ENCODE data around the gene VGLL2.
A peak's percentile ranks its signal among the peaks of the same experiment; 100 is the strongest.

VGLL2 gene

DNA sequence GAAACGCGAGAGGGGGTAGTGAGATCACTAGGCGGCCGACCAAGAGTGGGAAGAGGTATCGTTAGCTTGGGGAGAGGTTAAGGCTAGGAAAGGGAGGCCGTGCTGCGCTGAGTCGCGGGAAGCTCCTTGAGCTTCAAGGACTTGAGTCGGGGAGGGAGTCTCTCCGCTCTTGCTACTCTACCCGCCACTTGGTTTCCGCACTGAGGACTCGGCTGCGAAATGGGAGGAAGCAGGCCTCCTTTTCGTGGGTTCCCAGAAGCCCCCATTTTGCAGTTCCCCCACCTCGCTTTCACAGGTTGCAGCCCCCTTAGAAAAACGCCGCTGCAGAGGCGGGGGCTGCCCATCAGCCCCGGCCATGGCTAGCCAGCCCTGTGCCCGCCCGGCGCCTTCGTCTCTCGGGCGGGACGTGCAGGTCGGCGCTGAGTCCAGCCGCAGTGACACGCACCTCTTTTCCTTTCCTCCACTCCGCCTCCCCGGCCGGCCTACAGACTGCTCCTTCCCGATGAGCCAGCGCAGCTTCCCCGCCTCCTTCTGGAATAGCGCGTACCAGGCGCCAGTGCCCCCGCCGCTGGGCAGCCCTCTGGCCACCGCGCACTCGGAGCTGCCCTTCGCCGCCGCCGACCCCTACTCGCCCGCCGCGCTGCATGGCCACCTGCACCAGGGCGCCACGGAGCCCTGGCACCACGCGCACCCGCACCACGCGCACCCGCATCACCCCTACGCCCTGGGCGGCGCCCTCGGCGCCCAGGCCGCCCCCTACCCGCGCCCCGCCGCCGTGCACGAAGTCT is 4.9 kb downstream of the VGLL2 start:
- Mint-ChIP-seq H3K9me3 (no peaks in the 10 kb centered on the region), H3K27ac (peak overlapping the region in 1 of 3 experiments; percentile 27), H3K36me3 (ENCODE audit: low read depth) (no peaks in the 10 kb centered on the region), H3K27me3 (ENCODE audit: low read depth) (peaks cover 98% of the 10 kb centered on the region), H3K4me1 (peaks cover 42% of the 10 kb centered on the region), H3K4me3 (peak overlapping the region; percentile 65 to 92 (median 89))
- TF ChIP-seq, protein P1, sequence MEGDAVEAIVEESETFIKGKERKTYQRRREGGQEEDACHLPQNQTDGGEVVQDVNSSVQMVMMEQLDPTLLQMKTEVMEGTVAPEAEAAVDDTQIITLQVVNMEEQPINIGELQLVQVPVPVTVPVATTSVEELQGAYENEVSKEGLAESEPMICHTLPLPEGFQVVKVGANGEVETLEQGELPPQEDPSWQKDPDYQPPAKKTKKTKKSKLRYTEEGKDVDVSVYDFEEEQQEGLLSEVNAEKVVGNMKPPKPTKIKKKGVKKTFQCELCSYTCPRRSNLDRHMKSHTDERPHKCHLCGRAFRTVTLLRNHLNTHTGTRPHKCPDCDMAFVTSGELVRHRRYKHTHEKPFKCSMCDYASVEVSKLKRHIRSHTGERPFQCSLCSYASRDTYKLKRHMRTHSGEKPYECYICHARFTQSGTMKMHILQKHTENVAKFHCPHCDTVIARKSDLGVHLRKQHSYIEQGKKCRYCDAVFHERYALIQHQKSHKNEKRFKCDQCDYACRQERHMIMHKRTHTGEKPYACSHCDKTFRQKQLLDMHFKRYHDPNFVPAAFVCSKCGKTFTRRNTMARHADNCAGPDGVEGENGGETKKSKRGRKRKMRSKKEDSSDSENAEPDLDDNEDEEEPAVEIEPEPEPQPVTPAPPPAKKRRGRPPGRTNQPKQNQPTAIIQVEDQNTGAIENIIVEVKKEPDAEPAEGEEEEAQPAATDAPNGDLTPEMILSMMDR (IDR thresholded peaks at IDR 0.05; ENCODE audit: unreplicated experiment in 3 of 3) = no peak

DNA sequence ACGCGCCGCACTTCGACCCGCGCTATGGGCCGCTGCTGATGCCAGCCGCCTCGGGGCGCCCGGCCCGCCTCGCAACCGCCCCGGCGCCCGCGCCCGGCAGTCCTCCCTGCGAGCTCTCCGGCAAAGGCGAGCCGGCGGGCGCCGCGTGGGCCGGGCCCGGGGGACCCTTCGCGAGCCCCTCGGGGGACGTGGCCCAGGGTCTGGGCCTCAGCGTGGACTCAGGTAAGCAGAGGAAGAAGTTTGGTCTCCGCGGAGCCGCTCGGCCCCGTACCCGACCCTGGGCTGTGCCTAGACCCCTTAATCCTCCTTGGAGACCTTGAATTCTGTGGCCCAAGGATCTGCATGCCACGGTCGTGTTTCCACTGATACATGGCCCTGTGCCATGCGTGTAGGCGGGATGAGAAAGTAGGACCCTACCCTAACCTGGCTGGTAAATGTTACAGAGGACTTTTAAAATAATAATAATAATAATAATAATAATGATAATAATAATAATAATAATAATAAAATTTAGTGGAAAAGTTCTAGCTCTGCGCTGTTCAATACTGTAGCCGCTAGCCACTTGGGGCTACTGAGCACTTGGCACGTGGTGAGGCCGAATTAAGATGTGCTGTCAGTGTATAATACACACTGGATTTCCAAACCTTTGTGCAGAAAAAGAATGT is 5.6 kb downstream of the VGLL2 start:
- peak overlapping the region; percentile 54 to 80 (median 68) for H3K4me3 Mint-ChIP-seq

DNA sequence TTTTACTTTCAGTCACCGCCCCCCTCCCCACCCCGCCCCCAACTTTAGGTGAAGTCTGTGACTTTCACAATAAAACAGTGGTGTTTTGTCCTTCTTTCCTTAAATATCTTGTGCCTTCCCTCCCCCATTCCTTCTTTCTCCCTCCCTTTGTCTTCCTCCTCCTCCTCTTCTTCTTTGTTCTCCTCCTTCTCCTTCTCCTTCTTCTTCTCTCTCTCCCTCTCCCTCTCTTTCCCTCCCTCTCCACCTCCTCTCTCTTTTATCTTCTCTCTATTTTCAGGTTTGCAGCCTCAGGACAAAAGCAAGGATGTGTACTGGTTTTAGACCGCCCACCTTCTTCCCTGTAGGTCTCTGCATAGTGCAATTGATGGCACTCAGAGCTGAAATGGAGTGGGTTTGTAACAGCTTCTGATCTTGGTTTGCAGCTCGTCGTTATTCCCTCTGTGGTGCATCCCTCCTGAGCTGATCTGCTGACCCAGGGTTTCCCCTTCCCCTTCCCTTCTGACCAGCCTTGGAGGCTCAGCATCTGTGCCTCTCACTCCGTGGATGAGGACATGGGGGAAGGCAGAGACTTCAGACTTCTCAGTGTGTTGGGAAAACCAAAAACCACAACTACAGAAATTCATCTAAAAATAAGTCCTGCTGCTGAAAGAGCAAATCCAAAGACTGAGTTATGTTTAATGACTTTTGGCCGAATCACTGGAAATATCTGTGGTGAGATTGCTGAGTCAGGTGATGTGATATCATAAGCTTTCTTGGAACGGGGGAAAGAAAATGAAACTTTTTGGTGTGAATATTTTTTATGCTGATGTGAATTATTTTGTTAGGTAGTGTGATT is 6.9 kb downstream of the VGLL2 start:
- peak overlapping the region; percentile 40 to 64 (median 51) for H3K4me3 Mint-ChIP-seq
- H3K4me1 Mint-ChIP-seq = peaks cover 56% of the 10 kb centered on the region
- peaks cover 93% of the 10 kb centered on the region for H3K27me3 Mint-ChIP-seq (ENCODE audit: low read depth)
- H3K36me3 Mint-ChIP-seq (ENCODE audit: low read depth) = no peaks in the 10 kb centered on the region
- peak overlapping the region; percentile 17 to 59 (median 48) for H3K27ac Mint-ChIP-seq
- TF ChIP-seq, protein P1 (IDR thresholded peaks at IDR 0.05; ENCODE audit: unreplicated experiment in 3 of 3) = no peak
- H3K9me3 Mint-ChIP-seq = no peaks in the 10 kb centered on the region

More for the DNA sequence above, 5.6 kb downstream of the VGLL2 start:
- Mint-ChIP-seq H3K27me3 (ENCODE audit: low read depth) (peaks cover 98% of the 10 kb centered on the region), H3K36me3 (ENCODE audit: low read depth) (no peaks in the 10 kb centered on the region), H3K4me1 (peaks cover 48% of the 10 kb centered on the region), H3K27ac (no peak overlapping the region), H3K9me3 (no peaks in the 10 kb centered on the region)
- TF ChIP-seq, protein P1 (IDR thresholded peaks at IDR 0.05; ENCODE audit: unreplicated experiment in 3 of 3) = no peak

DNA sequence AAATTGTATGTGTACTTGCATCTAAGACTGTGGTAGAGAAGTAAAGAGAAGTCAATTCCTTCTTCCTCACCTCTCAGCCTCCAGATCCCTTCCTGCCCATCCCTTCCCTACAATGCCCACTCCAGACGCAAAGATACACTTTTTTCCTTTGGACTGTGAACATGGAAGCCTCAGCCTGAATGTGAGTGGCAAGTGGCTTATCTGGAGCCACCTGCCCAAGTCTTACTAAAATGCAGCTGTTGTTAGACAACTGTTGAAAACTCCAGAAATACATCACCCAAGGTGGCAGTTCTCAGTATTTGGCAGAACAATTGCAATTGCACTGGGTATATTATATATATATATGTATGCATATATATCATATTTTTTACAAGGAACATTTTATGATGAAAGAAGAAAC is 7.5 kb downstream of the VGLL2 start:
- peaks cover 86% of the 10 kb centered on the region for H3K27me3 Mint-ChIP-seq (ENCODE audit: low read depth)

DNA sequence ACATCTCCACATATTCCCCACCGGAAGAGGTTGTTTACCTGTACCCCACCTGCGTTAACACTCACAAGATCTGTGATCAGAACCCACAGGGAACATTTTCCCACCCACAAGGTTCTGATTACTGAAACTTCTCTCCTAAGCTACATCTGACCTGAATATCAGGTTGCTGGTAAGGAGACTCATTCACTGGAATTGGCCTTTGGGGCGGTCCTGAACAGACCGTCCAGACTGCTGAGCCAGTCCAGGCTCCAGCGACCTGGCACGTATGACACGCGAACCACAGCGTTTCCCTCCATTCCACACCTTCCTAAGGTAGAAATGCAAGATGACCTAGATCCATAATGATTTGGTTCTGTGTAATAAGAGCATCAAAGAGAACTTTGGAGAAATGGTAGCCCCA is 9.8 kb downstream of the VGLL2 start:
- H3K9me3 Mint-ChIP-seq = no peaks in the 10 kb centered on the region
- H3K4me1 Mint-ChIP-seq = peaks cover 37% of the 10 kb centered on the region
- peaks cover 69% of the 10 kb centered on the region for H3K27me3 Mint-ChIP-seq (ENCODE audit: low read depth)
- no peak overlapping the region for H3K27ac Mint-ChIP-seq
- no peaks in the 10 kb centered on the region for H3K36me3 Mint-ChIP-seq (ENCODE audit: low read depth)
- peak overlapping the region in 1 of 3 experiments; percentile 11 for H3K4me3 Mint-ChIP-seq
- TF ChIP-seq, protein P1 (IDR thresholded peaks at IDR 0.05; ENCODE audit: unreplicated experiment in 3 of 3) = no peak

More for the DNA sequence above, 7.5 kb downstream of the VGLL2 start:
- H3K9me3 Mint-ChIP-seq = no peaks in the 10 kb centered on the region
- peak overlapping the region in 2 of 3 experiments; percentile 19 to 64 for H3K4me3 Mint-ChIP-seq
- TF ChIP-seq, protein P1 (IDR thresholded peaks at IDR 0.05; ENCODE audit: unreplicated experiment in 3 of 3) = no peak
- peaks cover 56% of the 10 kb centered on the region for H3K4me1 Mint-ChIP-seq
- peak overlapping the region; percentile 41 to 59 (median 48) for H3K27ac Mint-ChIP-seq
- no peaks in the 10 kb centered on the region for H3K36me3 Mint-ChIP-seq (ENCODE audit: low read depth)

Measured in nephron (organoid).